Peyer's patch (tissue), 4 donors: Measurements from ENCODE around the gene PANX2. TPM values are rescaled to one million over a fixed set of nuclear protein-coding genes. Genes with fewer than 3 reads are reported as not detected.
A peak's percentile ranks its signal among the peaks of the same experiment; 100 is the strongest.

Experiments used
- DNase-seq, 3 donors: peaks; one replicate each; pipeline ENCODE4 v3.0.0-alpha.2; 2017 to 2019
- H3K27ac ChIP-seq, 4 donors: fragments of 200-600 bp; sonication (generic); one replicate each; pipeline ENCODE4 v1.5.1; 2016 to 2019
- H3K27me3 ChIP-seq, 2 donors: fragments of 200-600 bp; sonication (generic); one replicate each; pipeline ENCODE4 v1.5.1; 2019
- H3K36me3 ChIP-seq, 3 donors: fragments of 200-600 bp; sonication (generic); one replicate each; pipeline ENCODE4 v1.5.1; 2016 to 2019
- H3K4me1 ChIP-seq, 4 donors: fragments of 200-600 bp; sonication (generic); one replicate each; pipeline ENCODE4 v1.5.1; 2016 to 2019
- H3K4me3 ChIP-seq, 4 donors: fragments of 200-600 bp; sonication (generic); 1 replicate in 3 of 4; 2 replicates in 1 of 4; pipeline ENCODE4 v1.5.1; 2016 to 2019; ENCODE audit warnings: mild to moderate bottlenecking in 1 of 4
- H3K9me3 ChIP-seq, 4 donors: fragments of 200-600 bp; sonication (generic); one replicate each; pipeline ENCODE4 v1.5.1; 2016 to 2019; ENCODE audit warnings: mild to moderate bottlenecking in 1 of 4
- CTCF ChIP-seq, 6 experiments: fragments of 450-650 bp in 4 of 6; fragments of 200-600 bp in 2 of 6; sonication (generic) in 1 of 6; IDR thresholded peaks; one replicate each; pipeline ENCODE4 v1.5.1; 2017 to 2019; ENCODE audit warnings: antibody characterized with exemption in 6 of 6, mild to moderate bottlenecking in 3 of 6, moderate library complexity in 1 of 6
- POLR2A ChIP-seq, 2 donors: fragments of 450-650 bp; IDR thresholded peaks; one replicate each; pipeline ENCODE4 v1.5.1; 2017; ENCODE audit warnings: antibody characterized with exemption in 2 of 2, mild to moderate bottlenecking in 2 of 2, moderate library complexity in 2 of 2
- total RNA-seq, 4 donors: library from RNA; depleted of rRNA; stranded (reverse); fragments of >200 nt; gene quantifications; one replicate each; pipeline ENCODE4 v1.1.0, GENCODE V29; 2016

PANX2 gene
- total RNA-seq, 4 donors from 2014 or later: 0.40 TPM; not detected in 3

DNA sequence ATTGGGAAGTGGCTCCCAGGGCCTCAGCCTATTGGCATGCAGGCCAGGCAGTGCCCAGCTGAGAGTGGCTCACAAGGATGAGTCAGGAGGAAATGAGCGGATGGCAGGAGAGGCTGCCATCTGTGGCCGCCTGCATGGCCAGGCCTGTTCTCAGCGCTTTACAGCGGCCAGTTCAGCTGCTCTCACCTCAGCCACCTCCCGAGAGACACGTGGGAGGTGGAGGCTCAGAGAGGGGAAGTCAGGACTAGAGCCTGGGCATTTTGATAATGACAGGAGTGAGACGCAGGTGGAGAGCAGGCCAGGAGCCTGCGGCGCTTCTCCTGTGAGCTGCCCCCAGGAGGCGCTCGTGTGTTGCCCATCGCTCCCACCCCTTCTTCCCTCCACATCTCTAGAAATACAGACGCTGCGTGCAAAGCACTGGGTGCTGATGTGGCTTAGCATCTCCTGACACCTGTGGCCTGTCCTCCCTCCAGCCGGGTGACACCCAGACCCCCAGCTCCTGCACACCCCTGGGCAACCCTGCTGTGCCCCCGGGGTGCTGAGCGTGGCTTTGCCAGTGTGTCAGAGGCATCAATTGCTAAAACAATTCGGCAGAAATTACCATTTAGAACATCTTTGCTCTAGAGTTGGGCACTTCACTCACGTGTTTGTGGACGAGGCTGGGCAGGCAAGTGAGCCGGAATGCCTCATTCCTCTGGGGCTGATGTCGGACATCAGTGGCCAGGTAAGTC, 21.4 kb upstream of the PANX2 start:
- peaks cover 0 to 11% (median 0%) of the 10 kb centered on the region in 4 donors for H3K4me1 ChIP-seq
- no peaks in the 10 kb centered on the region for H3K9me3 ChIP-seq
- DNase-seq: peak; percentile 68 to 85 (median 82)
- peak; percentile 69 to 84 (median 80) for TF ChIP-seq CTCF (IDR thresholded peaks at IDR 0.05)
- no peak for TF ChIP-seq POLR2A (IDR thresholded peaks at IDR 0.05)
- H3K27ac ChIP-seq: no peak overlapping the region
- no peaks in the 10 kb centered on the region for H3K27me3 ChIP-seq
- H3K4me3 ChIP-seq: no peak overlapping the region
- no peaks in the 10 kb centered on the region for H3K36me3 ChIP-seq

DNA sequence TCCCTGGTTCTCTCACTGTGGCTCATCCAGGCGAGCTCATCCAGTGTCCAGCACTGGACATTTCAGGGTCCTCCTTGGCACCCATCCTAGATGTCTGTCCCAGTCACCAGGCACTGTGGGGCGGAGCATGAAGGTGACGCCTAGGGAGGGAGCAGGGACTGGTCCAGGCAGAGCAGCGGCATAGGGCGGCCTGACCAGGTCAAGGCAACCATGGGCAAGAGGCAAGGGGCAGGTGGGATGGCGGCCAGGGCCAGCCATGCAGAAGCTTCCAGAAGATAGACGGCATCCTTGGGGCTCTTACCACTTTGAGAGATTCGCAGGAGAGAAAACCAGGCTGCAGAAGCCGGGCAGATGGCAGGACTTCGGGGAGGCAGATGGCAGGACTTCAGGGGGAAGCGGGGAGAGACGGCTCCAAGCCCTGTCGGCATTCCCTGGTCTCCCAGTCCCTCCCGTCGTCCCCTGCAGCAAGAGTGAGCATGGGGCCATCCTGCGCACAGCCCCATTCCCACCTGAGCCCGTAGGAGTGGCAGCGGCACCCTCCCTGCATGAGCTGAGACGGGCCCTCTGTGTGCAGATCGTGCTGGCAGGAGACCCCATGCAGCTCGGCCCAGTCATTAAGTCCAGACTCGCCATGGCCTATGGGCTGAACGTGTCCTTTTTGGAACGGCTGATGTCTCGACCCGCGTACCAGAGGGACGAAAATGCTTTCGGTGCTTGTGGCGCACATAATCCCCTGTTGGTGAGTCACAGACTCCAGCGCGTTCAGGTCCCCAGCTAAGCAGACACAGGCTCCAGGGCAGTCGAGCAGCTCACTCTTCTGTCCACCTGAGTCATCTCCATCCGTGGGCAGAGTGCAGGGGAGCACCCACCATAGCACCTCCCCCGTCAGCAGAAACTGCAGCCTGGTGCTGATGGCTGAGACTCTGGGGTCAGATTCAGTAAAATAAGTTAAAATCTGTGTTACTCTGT, 20.1 kb upstream of the PANX2 start:
- no peak for DNase-seq
- no peak overlapping the region for H3K4me3 ChIP-seq
- H3K27me3 ChIP-seq: no peaks in the 10 kb centered on the region
- peaks cover 0 to 11% (median 0%) of the 10 kb centered on the region in 4 donors for H3K4me1 ChIP-seq
- no peaks in the 10 kb centered on the region for H3K36me3 ChIP-seq
- no peak overlapping the region for H3K27ac ChIP-seq
- no peaks in the 10 kb centered on the region for H3K9me3 ChIP-seq
- no peak for TF ChIP-seq CTCF (IDR thresholded peaks at IDR 0.05)
- TF ChIP-seq POLR2A (IDR thresholded peaks at IDR 0.05): no peak

GRCh38 chr22:50151571-50152537, 18.7 kb upstream of the PANX2 start:
- Histone ChIP-seq H3K9me3 (no peaks in the 10 kb centered on the region), H3K4me1 (no peaks in the 10 kb centered on the region), H3K4me3 (no peak overlapping the region), H3K27me3 (no peaks in the 10 kb centered on the region), H3K27ac (no peak overlapping the region), H3K36me3 (no peaks in the 10 kb centered on the region)
- DNase-seq: peak in 1 of 3 donors; percentile 45
- TF ChIP-seq POLR2A (IDR thresholded peaks at IDR 0.05) (no peak), CTCF (IDR thresholded peaks at IDR 0.05) (no peak)

- Histone ChIP-seq H3K27me3 (no peaks in the 10 kb centered on the region), H3K4me3 (no peak overlapping the region), H3K4me1 (no peaks in the 10 kb centered on the region), H3K9me3 (no peaks in the 10 kb centered on the region), H3K27ac (no peak overlapping the region), H3K36me3 (no peaks in the 10 kb centered on the region)
- peak in 1 of 3 donors; percentile 31 for DNase-seq
- TF ChIP-seq POLR2A (IDR thresholded peaks at IDR 0.05): no peak
- no peak for TF ChIP-seq CTCF (IDR thresholded peaks at IDR 0.05)
Measured at GRCh38 chr22:50153056-50153755, 17.3 kb upstream of the PANX2 start.
